Loucy (cell line): ENCODE results near the gene TOLLIP.

Source experiments
- H2AFZ ChIP-seq: fragments of 200-600 bp; sonication (generic); 2 replicates; pipeline ENCODE4 v1.6.0; 2016; ENCODE audit warnings: antibody characterized with exemption, mild to moderate bottlenecking, low read length, moderate library complexity
- H3F3A ChIP-seq: fragments of 200-600 bp; 2 replicates; pipeline ENCODE4 v1.6.0; 2016; ENCODE audit warnings: antibody characterized with exemption, low read depth, mild to moderate bottlenecking
- H3K27me3 ChIP-seq: fragments of 200-600 bp; sonication (generic); 2 replicates; pipeline ENCODE4 v1.6.1; 2014; ENCODE audit warnings: low read length, mild to moderate bottlenecking; ENCODE audit not compliant: insufficient read depth, poor library complexity, severe bottlenecking
- H3K36me3 ChIP-seq: fragments of 200-600 bp; sonication (generic); 2 replicates; pipeline ENCODE4 v1.6.1; 2016; ENCODE audit warnings: low read length; ENCODE audit not compliant: insufficient read depth
- H3K4me1 ChIP-seq: fragments of 200-600 bp; sonication (generic); 2 replicates; pipeline ENCODE4 v1.5.1; 2014; ENCODE audit warnings: low read length, mild to moderate bottlenecking; ENCODE audit not compliant: insufficient read depth, poor library complexity, severe bottlenecking
- H3K4me2 ChIP-seq: fragments of 200-600 bp; sonication (generic); 2 replicates; pipeline ENCODE4 v1.6.0; 2014; ENCODE audit warnings: antibody characterized with exemption, low read length, low read depth, mild to moderate bottlenecking; ENCODE audit not compliant: poor library complexity, severe bottlenecking
- H3K4me3 ChIP-seq: fragments of 200-600 bp; sonication (generic); 2 replicates; pipeline ENCODE4 v1.5.1; 2014; ENCODE audit warnings: low read length, mild to moderate bottlenecking, mixed read lengths; ENCODE audit not compliant: poor library complexity, severe bottlenecking
- H3K79me2 ChIP-seq: fragments of 200-600 bp; sonication (generic); 2 replicates; pipeline ENCODE4 v1.6.1; 2014; ENCODE audit warnings: low read length; ENCODE audit not compliant: insufficient read depth
- H3K9ac ChIP-seq: fragments of 200-600 bp; sonication (generic); 2 replicates; pipeline ENCODE4 v1.6.0; 2014; ENCODE audit warnings: mild to moderate bottlenecking, low read depth, low read length, moderate library complexity; ENCODE audit not compliant: poor library complexity, severe bottlenecking
- H3K9me2 ChIP-seq: fragments of 200-600 bp; sonication (generic); replicated peaks from 2 replicates; pipeline ENCODE4 v1.6.1; 2016; ENCODE audit warnings: low read depth, low read length, mixed read lengths
- H3K9me3 ChIP-seq: fragments of 200-600 bp; sonication (generic); 2 replicates; pipeline ENCODE4 v1.6.1; 2014; ENCODE audit warnings: mild to moderate bottlenecking, antibody characterized with exemption, low read length, low read depth; ENCODE audit not compliant: insufficient read depth
- H4K20me1 ChIP-seq: fragments of 200-600 bp; sonication (generic); 2 replicates; pipeline ENCODE4 v1.6.0; 2014; ENCODE audit warnings: antibody characterized with exemption, low read length, mild to moderate bottlenecking; ENCODE audit not compliant: insufficient read depth, poor library complexity, severe bottlenecking
- CTCF ChIP-seq: fragments of 200-600 bp; sonication (generic); conservative IDR thresholded peaks from 2 replicates; pipeline ENCODE4 v1.5.1; 2014; ENCODE audit warnings: mild to moderate bottlenecking, antibody characterized with exemption, low read length
- EZH2phosphoT487 ChIP-seq: fragments of 200-600 bp; IDR thresholded peaks from 2 replicates; pipeline ENCODE4 v1.6.1; 2018; ENCODE audit warnings: antibody characterized with exemption, mild to moderate bottlenecking, moderate library complexity, borderline replicate concordance

The TOLLIP gene

GRCh38 chr11:1274501-1274900 is 34.9 kb downstream of the TOLLIP start:
- Histone ChIP-seq H3K9me3 (no peaks in the 10 kb centered on the region), H3K79me2 (no peaks in the 10 kb centered on the region), H3K4me2 (no peak overlapping the region), H2AFZ (no peak overlapping the region), H3K9me2 (no peaks in the 10 kb centered on the region), H3K4me3 (no peak overlapping the region), H4K20me1 (no peaks in the 10 kb centered on the region), H3K36me3 (peaks cover 22% of the 10 kb centered on the region; the same call in 1 of the 2 replicates), H3K4me1 (no peaks in the 10 kb centered on the region), H3K9ac (no peak overlapping the region), H3K27me3 (no peaks in the 10 kb centered on the region), H3F3A (no peaks in the 10 kb centered on the region)
- no peak for TF ChIP-seq CTCF
- no peak for TF ChIP-seq EZH2phosphoT487

GRCh38 chr11:1272531-1272930 is 36.9 kb downstream of the TOLLIP start:
- peaks cover 18% of the 10 kb centered on the region; the same call in 1 of the 2 replicates for H3K36me3 ChIP-seq
- H3K4me3 ChIP-seq: no peak overlapping the region
- H2AFZ ChIP-seq: no peak overlapping the region
- TF ChIP-seq CTCF (no peak), EZH2phosphoT487 (no peak)
- no peaks in the 10 kb centered on the region for H3F3A ChIP-seq
- H3K27me3 ChIP-seq: no peaks in the 10 kb centered on the region
- no peaks in the 10 kb centered on the region for H4K20me1 ChIP-seq
- no peaks in the 10 kb centered on the region for H3K9me3 ChIP-seq
- H3K9ac ChIP-seq: no peak overlapping the region
- no peaks in the 10 kb centered on the region for H3K79me2 ChIP-seq
- H3K4me2 ChIP-seq: no peak overlapping the region
- H3K9me2 ChIP-seq: no peaks in the 10 kb centered on the region
- no peaks in the 10 kb centered on the region for H3K4me1 ChIP-seq

GRCh38 chr11:1271927-1272326 is 37.5 kb downstream of the TOLLIP start:
- H3K79me2 ChIP-seq: no peaks in the 10 kb centered on the region
- TF ChIP-seq CTCF: no peak
- no peak for TF ChIP-seq EZH2phosphoT487
- no peaks in the 10 kb centered on the region for H4K20me1 ChIP-seq
- H3K27me3 ChIP-seq: no peaks in the 10 kb centered on the region
- H3K9ac ChIP-seq: no peak overlapping the region
- H3K9me2 ChIP-seq: no peaks in the 10 kb centered on the region
- H3K9me3 ChIP-seq: no peaks in the 10 kb centered on the region
- H3K4me1 ChIP-seq: no peaks in the 10 kb centered on the region
- peaks cover 18% of the 10 kb centered on the region; the same call in 1 of the 2 replicates for H3K36me3 ChIP-seq
- no peak overlapping the region for H3K4me2 ChIP-seq
- no peaks in the 10 kb centered on the region for H3F3A ChIP-seq
- no peak overlapping the region for H2AFZ ChIP-seq
- H3K4me3 ChIP-seq: no peak overlapping the region
